GM18861 (cell line): ENCODE data around the gene FBXW12.
"Not testable (repeated sequence)": the region's sequence is repeated elsewhere in the genome, so short reads cannot be mapped to it uniquely, and the experiment has no call there.

ENCODE experiments used
- ATAC-seq: cut with Tn5 transposase; IDR thresholded peaks from one replicate; pipeline ENCODE4 v1.9.1; 2021; ENCODE audit not compliant: unreplicated experiment

FBXW12 gene

GRCh38 chr3:48371651-48372376, at the start of gene FBXW12:
TSS of gene FBXW12 (plus strand) at chr3:48372219. CDS start at chr3:48372768, 549 bp downstream.
- no peak for ATAC-seq

- ATAC-seq = not testable (repeated sequence)
These were observed 40.1 kb upstream of the FBXW12 start for GRCh38 chr3:48331706-48332435.

- ATAC-seq = not testable (repeated sequence)
These were observed 38.4 kb upstream of the FBXW12 start, which contains the start of gene SPINK8 for GRCh38 chr3:48333346-48334245. TSS of gene SPINK8 (minus strand) at chr3:48333661. CDS start at chr3:48328341, 5,320 bp downstream.

GRCh38 chr3:48334605-48335004, 37.4 kb upstream of the FBXW12 start:
- ATAC-seq = no peak

GRCh38 chr3:48335286-48335685, 36.7 kb upstream of the FBXW12 start:
- not testable (repeated sequence) for ATAC-seq

GRCh38 chr3:48337536-48337935, 34.5 kb upstream of the FBXW12 start:
- ATAC-seq = not testable (repeated sequence)

GRCh38 chr3:48338635-48339034, 33.4 kb upstream of the FBXW12 start:
- ATAC-seq = no peak

GRCh38 chr3:48343432-48343831, 28.6 kb upstream of the FBXW12 start:
- ATAC-seq = no peak

- ATAC-seq = no peak
These were observed 27.0 kb upstream of the FBXW12 start for GRCh38 chr3:48344867-48345507.

GRCh38 chr3:48345946-48346572, 26.0 kb upstream of the FBXW12 start:
- no peak for ATAC-seq

GRCh38 chr3:48347500-48347899, 24.5 kb upstream of the FBXW12 start:
- no peak for ATAC-seq

- ATAC-seq = no peak
These were observed 19.5 kb upstream of the FBXW12 start for GRCh38 chr3:48352546-48352945.

GRCh38 chr3:48353987-48354386, 18.0 kb upstream of the FBXW12 start:
- ATAC-seq = no peak

- ATAC-seq = no peak
These were observed 15.6 kb upstream of the FBXW12 start for GRCh38 chr3:48356419-48356818.

- ATAC-seq = no peak
These were observed 10.1 kb upstream of the FBXW12 start for GRCh38 chr3:48361928-48362327.

GRCh38 chr3:48364840-48365239, 7.2 kb upstream of the FBXW12 start:
- no peak for ATAC-seq

- no peak for ATAC-seq
These were observed 4.8 kb upstream of the FBXW12 start for GRCh38 chr3:48367201-48367600.

- ATAC-seq = no peak
These were observed 2.2 kb upstream of the FBXW12 start for GRCh38 chr3:48369693-48370332.

GRCh38 chr3:48370333-48370713, 1.7 kb upstream of the FBXW12 start:
- ATAC-seq = no peak

- no peak for ATAC-seq
These were observed 355 bp downstream of the FBXW12 start for GRCh38 chr3:48372377-48372770.
